Endothelial cell of umbilical vein (primary cell): ENCODE measurements around the gene UQCRC1. TPM values are rescaled to one million over a fixed set of nuclear protein-coding genes. Genes with fewer than 3 reads are reported as not detected.
A peak's percentile ranks its signal among the peaks of the same experiment; 100 is the strongest.

Experiments used
- BruUV-seq: library from RNA; stranded (reverse); fragments of 400-500 nt; replicated peaks from 2 replicates; lab custom pipeline; 2021; lab: Mats Ljungman, UMichigan
- CTCF ChIA-PET: fragments of 300-600, 350-600 bp; sonication (Branson Sonifier 250); formaldehyde crosslinking; loops from one replicate; lab custom pipeline; 2021; ENCODE audit warnings: antibody characterized with exemption, inconsistent platforms; lab: Charles Lee
- POLR2A ChIA-PET: fragments of 300-600, 350-600 bp; sonication (Branson Sonifier 250); formaldehyde crosslinking; loops from one replicate; lab custom pipeline; 2021; ENCODE audit warnings: antibody characterized with exemption, inconsistent platforms; lab: Charles Lee
- DNase-seq: peaks from one replicate; pipeline ENCODE4 v3.0.0-alpha.2; 2011; ENCODE audit warnings: low read depth, low spot score
- FAIRE-seq: peaks from 2 replicates; lab custom pipeline; 2011; peaks lifted over from hg19 to GRCh38; lab: Jason Lieb, UNC
- H2AFZ ChIP-seq: 2 replicates; pipeline ENCODE4 v1.6.0; 2012; ENCODE audit warnings: low read depth, low read length, control low read depth, inconsistent platforms
- H3K27ac ChIP-seq: 2 replicates; pipeline ENCODE4 v1.5.1; 2011; ENCODE audit warnings: low read depth, mild to moderate bottlenecking, control low read depth, low read length, moderate library complexity; ENCODE audit not compliant: insufficient read depth
- H3K27me3 ChIP-seq, 2 experiments: 2 replicates each; pipeline versions ENCODE4 v1.6.0 to v1.6.1; 2011; ENCODE audit warnings: low read length in 2 of 2, mixed read lengths in 1 of 2; ENCODE audit not compliant: control insufficient read depth in 2 of 2, insufficient read depth in 2 of 2
- H3K36me3 ChIP-seq, 2 experiments: 2 replicates in 1 of 2; 3 replicates in 1 of 2; pipeline ENCODE4 v1.5.1; 2011; ENCODE audit warnings: low read length in 2 of 2, mild to moderate bottlenecking in 1 of 2, moderate library complexity in 1 of 2; ENCODE audit not compliant: control insufficient read depth in 2 of 2, insufficient read depth in 2 of 2; ENCODE audit errors: extremely low read depth in 1 of 2
- H3K4me1 ChIP-seq: 3 replicates; pipeline ENCODE4 v1.5.1; 2011; ENCODE audit warnings: mild to moderate bottlenecking, low read length; ENCODE audit not compliant: control insufficient read depth, insufficient read depth; ENCODE audit errors: extremely low read depth
- H3K4me2 ChIP-seq: 2 replicates; pipeline ENCODE4 v1.6.1; 2011; ENCODE audit warnings: low read length, control low read depth, mixed read lengths; ENCODE audit not compliant: insufficient read depth
- H3K4me3 ChIP-seq, 3 experiments: fragments of 200-600 bp in 1 of 3; sonication (generic), shearing (Covaris generic) in 1 of 3; replicated peaks in 1 of 3; 2 replicates each; pipeline ENCODE4 v1.5.1; 2011 to 2016; ENCODE audit warnings: control low read depth in 3 of 3, low read length in 3 of 3, mild to moderate bottlenecking in 2 of 3, inconsistent platforms in 1 of 3, low read depth in 1 of 3, moderate library complexity in 1 of 3; ENCODE audit not compliant: insufficient read depth in 1 of 3
- H3K79me2 ChIP-seq: 2 replicates; pipeline ENCODE4 v1.6.0; 2012; ENCODE audit warnings: low read length, inconsistent platforms; ENCODE audit not compliant: control insufficient read depth, insufficient read depth
- H3K9ac ChIP-seq: replicated peaks from 2 replicates; pipeline ENCODE3; 2011; ENCODE audit warnings: low read length, control low read depth; ENCODE audit not compliant: insufficient read depth; ENCODE audit errors: extremely low read depth
- H3K9me1 ChIP-seq: replicated peaks from 3 replicates; pipeline ENCODE4 v1.6.0; 2011; ENCODE audit warnings: mild to moderate bottlenecking, low read length; ENCODE audit not compliant: control insufficient read depth, insufficient read depth; ENCODE audit errors: extremely low read depth
- H3K9me3 ChIP-seq: replicated peaks from 2 replicates; pipeline ENCODE4 v1.5.1; 2012; ENCODE audit warnings: low read length, inconsistent platforms; ENCODE audit not compliant: control insufficient read depth, insufficient read depth
- H4K20me1 ChIP-seq: replicated peaks from 2 replicates; pipeline ENCODE3; 2011; ENCODE audit warnings: mild to moderate bottlenecking, low read length; ENCODE audit not compliant: control insufficient read depth, insufficient read depth; ENCODE audit errors: extremely low read depth
- JUN ChIP-seq: IDR thresholded peaks from 2 replicates; pipeline ENCODE4 v1.6.1; 2011; ENCODE audit warnings: borderline replicate concordance, low read depth; ENCODE audit not compliant: insufficient read length, insufficient read depth
- POLR2AphosphoS5 ChIP-seq: IDR thresholded peaks from 2 replicates; pipeline ENCODE4 v1.6.1; 2012; ENCODE audit warnings: low read depth, mild to moderate bottlenecking, control low read depth, low read length, moderate library complexity; ENCODE audit not compliant: insufficient read depth
- dilution Hi-C: fragments of 300-500 bp; cut with MboI; formaldehyde crosslinking; loops from one replicate; pipeline ENCODE4 v1.15.0; 2019; ENCODE audit warnings: low sequenced_read_pairs; ENCODE audit not compliant: extremely low pct_ligation_motif_present
- intact Hi-C: fragments of 100-400 bp; cut with micrococcal nuclease; formaldehyde crosslinking; loops from one replicate; pipeline ENCODE4 v1.10.0; 2022
- polyA plus RNA-seq, 4 experiments: library from polyadenylated mRNA; depleted of rRNA in 3 of 4; stranded (reverse) in 3 of 4; unstranded in 1 of 4; fragments of >200 nt; gene quantifications; 2 replicates each; pipeline versions ENCODE4 v1.2.1 to v1.2.3, GENCODE V29; 2011 to 2012; ENCODE audit warnings: missing spikeins in 1 of 4
- total RNA-seq: library from RNA; stranded (reverse); gene quantifications from 2 replicates; pipeline ENCODE4 v1.2.3, GENCODE V29; 2021
- TF ChIP-seq, protein P1 (sequence below), 2 donors: IDR thresholded peaks; 1 replicate in 1 of 2; 2 replicates in 1 of 2; pipeline ENCODE4 v1.5.1; 2011; ENCODE audit warnings: low read length in 2 of 2, mild to moderate bottlenecking in 2 of 2, moderate library complexity in 2 of 2, control low read depth in 1 of 2, inconsistent platforms in 1 of 2, low read depth in 1 of 2; ENCODE audit not compliant: insufficient read depth in 1 of 2; ENCODE audit errors: extremely low read depth in 1 of 2

The UQCRC1 gene
- total and polyA plus RNA-seq, 2 donors (not counting 3 experiments of a cell fraction or from before 2014, with no cell fraction given): 184 to 427 TPM

DNA sequence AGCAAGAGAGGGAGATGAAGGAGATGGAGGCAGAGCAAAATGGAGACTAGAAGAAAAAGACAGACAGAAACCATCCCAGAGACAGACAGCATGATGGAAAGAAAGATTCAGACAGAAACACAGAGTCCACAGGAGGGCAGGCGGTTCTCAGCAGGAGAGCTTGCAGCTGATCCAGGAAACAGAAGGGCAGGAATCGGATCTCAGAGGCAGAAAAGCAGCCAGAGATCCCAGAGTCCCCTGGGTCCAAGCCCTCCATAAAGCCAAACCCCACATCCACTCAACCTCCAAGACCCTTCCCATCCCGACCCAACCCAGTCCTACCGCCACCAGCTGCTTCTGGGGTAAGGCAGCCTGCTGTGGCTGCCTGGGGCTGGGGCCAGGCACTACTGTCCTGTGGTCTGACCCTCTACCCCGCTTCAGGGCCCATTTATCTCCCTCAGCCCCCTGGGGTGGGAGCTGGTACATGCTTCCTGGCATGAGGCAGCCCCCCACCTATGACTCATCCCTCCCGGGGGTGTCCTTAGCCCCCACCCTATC is 46.0 kb downstream of the UQCRC1 start, which contains the start of gene UCN2:
Gene UCN2 (minus strand): TSS at position 400 of the 537 bp plus-strand sequence. CDS start 657 bp downstream, outside the sequence.
- H2AFZ ChIP-seq: peak within 1 kb of the TSS; percentile 95
- no TSS peak for BruUV-seq
- no peaks in the 10 kb centered on the region for H3K27me3 ChIP-seq
- peaks cover 21% of the 10 kb centered on the region for H3K4me1 ChIP-seq
- no peaks in the 10 kb centered on the region for H3K9me1 ChIP-seq
- ChIA-PET POLR2A (no interaction called here), CTCF (interaction anchor here (0.7 to 1.3 kb wide), 3 partner anchors 14 to 128 kb away, joined by 3 to 6 read pairs (median 3); no protein-coding TSS in a partner anchor)
- dilution Hi-C loops: no loop called here
- DNase-seq (no peak), FAIRE-seq (peak; percentile 21)
- H3K36me3 ChIP-seq: no peaks in the 10 kb centered on the region
- peak within 1 kb of the TSS; percentile 38 for H3K4me2 ChIP-seq
- no peaks in the 10 kb centered on the region for H3K79me2 ChIP-seq
- intact Hi-C loops: no loop called here
- H3K27ac ChIP-seq: peak within 1 kb of the TSS; percentile 76
- H3K9me3 ChIP-seq: no peaks in the 10 kb centered on the region
- no peak within 1 kb of the TSS for H3K4me3 ChIP-seq
- peak within 1 kb of the TSS; percentile 51 for H3K9ac ChIP-seq
- TF ChIP-seq POLR2AphosphoS5 (no peak), JUN (no peak)
- TF ChIP-seq, protein P1, sequence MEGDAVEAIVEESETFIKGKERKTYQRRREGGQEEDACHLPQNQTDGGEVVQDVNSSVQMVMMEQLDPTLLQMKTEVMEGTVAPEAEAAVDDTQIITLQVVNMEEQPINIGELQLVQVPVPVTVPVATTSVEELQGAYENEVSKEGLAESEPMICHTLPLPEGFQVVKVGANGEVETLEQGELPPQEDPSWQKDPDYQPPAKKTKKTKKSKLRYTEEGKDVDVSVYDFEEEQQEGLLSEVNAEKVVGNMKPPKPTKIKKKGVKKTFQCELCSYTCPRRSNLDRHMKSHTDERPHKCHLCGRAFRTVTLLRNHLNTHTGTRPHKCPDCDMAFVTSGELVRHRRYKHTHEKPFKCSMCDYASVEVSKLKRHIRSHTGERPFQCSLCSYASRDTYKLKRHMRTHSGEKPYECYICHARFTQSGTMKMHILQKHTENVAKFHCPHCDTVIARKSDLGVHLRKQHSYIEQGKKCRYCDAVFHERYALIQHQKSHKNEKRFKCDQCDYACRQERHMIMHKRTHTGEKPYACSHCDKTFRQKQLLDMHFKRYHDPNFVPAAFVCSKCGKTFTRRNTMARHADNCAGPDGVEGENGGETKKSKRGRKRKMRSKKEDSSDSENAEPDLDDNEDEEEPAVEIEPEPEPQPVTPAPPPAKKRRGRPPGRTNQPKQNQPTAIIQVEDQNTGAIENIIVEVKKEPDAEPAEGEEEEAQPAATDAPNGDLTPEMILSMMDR (IDR thresholded peaks at IDR 0.05; ENCODE audit: extremely low read depth in 1 of 2, insufficient read depth in 1 of 2, low read depth in 1 of 2, low read length in 2 of 2): no peak
- no peaks in the 10 kb centered on the region for H4K20me1 ChIP-seq
